GM06990 (cell line): ENCODE data around the gene QSOX1.

ENCODE experiments used
- DNase-seq: peaks from one replicate; pipeline ENCODE4 v3.0.0-alpha.2; 2011; ENCODE audit not compliant: insufficient read length; ENCODE audit errors: extremely low read depth
- H3K27me3 ChIP-seq: replicated peaks from 2 replicates; pipeline ENCODE4 v1.6.0; 2011; ENCODE audit warnings: low read length; ENCODE audit not compliant: control insufficient read depth, insufficient read depth
- H3K36me3 ChIP-seq: 2 replicates; pipeline ENCODE4 v1.5.1; 2011; ENCODE audit warnings: low read length; ENCODE audit not compliant: control insufficient read depth, insufficient read depth
- H3K4me3 ChIP-seq: replicated peaks from 2 replicates; pipeline ENCODE4 v1.5.1; 2011; ENCODE audit warnings: low read depth, mild to moderate bottlenecking, control low read depth, low read length
- TF ChIP-seq, protein P1 (sequence below): IDR thresholded peaks from 2 replicates; pipeline ENCODE4 v1.5.1; 2011; ENCODE audit warnings: low read length, control low read depth, mild to moderate bottlenecking, inconsistent platforms; ENCODE audit not compliant: insufficient read depth, poor library complexity, severe bottlenecking

Gene QSOX1

DNA sequence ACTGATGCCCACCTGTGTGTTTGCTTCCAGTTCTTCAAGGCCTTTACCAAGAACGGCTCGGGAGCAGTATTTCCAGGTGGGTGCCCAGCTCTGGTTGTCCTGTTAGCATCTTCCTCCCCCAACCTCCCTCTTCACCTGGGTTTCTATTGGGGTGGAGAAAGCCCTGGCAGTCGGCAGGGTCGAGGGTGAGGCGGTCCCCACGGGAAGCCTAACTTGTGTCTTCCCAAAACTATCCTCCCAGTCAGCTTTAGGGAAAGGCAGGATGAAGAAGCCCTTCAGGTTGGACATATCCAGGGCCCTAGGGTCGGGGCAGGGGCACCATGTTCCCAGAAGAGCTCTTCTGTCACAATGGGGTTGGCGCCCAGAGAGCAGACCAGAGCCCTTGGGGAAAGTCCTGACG, 20.6 kb downstream of the QSOX1 start:
- no peaks in the 10 kb centered on the region for H3K36me3 ChIP-seq
- TF ChIP-seq, protein P1, sequence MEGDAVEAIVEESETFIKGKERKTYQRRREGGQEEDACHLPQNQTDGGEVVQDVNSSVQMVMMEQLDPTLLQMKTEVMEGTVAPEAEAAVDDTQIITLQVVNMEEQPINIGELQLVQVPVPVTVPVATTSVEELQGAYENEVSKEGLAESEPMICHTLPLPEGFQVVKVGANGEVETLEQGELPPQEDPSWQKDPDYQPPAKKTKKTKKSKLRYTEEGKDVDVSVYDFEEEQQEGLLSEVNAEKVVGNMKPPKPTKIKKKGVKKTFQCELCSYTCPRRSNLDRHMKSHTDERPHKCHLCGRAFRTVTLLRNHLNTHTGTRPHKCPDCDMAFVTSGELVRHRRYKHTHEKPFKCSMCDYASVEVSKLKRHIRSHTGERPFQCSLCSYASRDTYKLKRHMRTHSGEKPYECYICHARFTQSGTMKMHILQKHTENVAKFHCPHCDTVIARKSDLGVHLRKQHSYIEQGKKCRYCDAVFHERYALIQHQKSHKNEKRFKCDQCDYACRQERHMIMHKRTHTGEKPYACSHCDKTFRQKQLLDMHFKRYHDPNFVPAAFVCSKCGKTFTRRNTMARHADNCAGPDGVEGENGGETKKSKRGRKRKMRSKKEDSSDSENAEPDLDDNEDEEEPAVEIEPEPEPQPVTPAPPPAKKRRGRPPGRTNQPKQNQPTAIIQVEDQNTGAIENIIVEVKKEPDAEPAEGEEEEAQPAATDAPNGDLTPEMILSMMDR = no peak
- H3K4me3 ChIP-seq = no peak overlapping the region
- no peak for DNase-seq
- H3K27me3 ChIP-seq = no peaks in the 10 kb centered on the region

GRCh38 chr1:180175806-180176205, 21.1 kb downstream of the QSOX1 start:
- Histone ChIP-seq H3K4me3 (no peak overlapping the region), H3K36me3 (no peaks in the 10 kb centered on the region), H3K27me3 (no peaks in the 10 kb centered on the region)
- no peak for DNase-seq
- TF ChIP-seq, protein P1 = no peak

DNA sequence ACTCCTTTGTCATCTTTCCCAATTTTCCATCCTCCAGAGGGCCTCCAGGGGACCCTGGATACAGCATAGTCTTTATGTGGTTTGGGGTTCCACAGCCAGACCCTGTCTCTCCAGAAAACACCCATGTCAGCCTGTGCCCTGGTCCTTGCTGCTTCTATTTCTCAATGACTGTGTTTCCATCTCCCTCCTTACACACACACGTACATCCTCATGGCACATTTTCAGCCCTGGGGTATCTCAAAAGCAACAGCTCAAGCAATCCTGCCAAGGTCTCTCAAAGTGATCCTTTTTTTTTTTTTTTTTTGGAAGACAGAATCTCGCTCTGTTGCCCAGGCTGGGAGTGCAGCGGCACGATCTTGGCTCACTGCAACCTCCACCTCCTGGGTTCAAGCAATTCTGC, 22.3 kb downstream of the QSOX1 start:
- TF ChIP-seq, protein P1 = no peak
- DNase-seq = no peak
- Histone ChIP-seq H3K27me3 (no peaks in the 10 kb centered on the region), H3K36me3 (no peaks in the 10 kb centered on the region), H3K4me3 (no peak overlapping the region)

DNA sequence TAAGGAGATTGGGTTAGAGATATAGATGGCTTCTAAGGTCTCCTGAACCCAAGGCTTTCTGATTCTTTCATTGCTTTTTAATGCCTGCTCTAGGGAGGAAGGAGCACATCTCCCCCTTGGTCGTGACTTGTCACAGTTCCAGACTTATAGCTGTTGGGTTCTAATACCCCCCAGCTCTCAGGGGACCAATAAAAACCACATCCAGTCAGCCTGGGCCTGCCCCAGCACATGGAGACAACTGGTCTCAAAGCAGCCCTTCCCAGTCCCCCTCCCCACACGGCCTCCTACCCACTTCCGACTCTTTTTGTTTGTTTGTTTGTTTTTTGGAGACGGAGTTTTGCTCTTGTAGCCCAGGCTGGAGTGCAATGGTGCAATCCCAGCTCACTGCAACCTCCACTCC, 23.3 kb downstream of the QSOX1 start:
- TF ChIP-seq, protein P1 = no peak

DNA sequence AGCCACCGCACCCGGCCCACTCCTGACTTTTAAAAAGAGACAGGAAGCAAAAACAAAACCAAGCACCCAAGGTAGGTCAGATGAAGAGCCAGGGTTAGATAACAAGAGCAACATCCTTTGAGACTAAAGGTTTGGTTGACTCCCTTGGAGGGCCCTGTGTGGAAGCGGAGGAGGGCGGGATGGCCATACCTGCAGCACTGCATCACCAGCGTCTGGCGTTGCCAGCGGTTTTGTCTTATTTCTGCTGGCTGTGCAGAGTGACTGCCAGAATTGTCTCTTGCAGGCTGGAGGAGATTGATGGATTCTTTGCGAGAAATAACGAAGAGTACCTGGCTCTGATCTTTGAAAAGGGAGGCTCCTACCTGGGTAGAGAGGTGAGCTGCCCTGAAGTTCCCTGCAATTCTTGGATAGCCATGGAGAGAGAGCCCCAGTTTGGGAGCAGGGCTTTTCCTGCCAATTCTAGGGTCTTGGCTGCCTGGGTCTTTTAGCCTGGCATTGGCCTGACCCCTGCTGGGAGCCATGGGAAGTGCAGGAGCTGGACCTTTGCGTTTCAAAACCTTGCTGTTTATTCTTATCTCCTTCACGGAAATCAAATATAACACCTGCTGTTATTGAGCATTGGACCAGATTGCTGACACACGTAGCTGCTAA, 24.0 kb downstream of the QSOX1 start:
- no peaks in the 10 kb centered on the region for H3K36me3 ChIP-seq
- no peak for DNase-seq
- no peaks in the 10 kb centered on the region for H3K27me3 ChIP-seq
- no peak overlapping the region for H3K4me3 ChIP-seq
- TF ChIP-seq, protein P1 = peak; percentile 98

More for the DNA sequence above, 23.3 kb downstream of the QSOX1 start:
- Histone ChIP-seq H3K36me3 (no peaks in the 10 kb centered on the region), H3K27me3 (no peaks in the 10 kb centered on the region), H3K4me3 (no peak overlapping the region)
- DNase-seq = no peak
